GM21737 (cell line): ENCODE measurements around the gene HOXD10.

Source experiments
- ATAC-seq: cut with Tn5 transposase; IDR thresholded peaks from one replicate; pipeline ENCODE4 v1.9.1; 2021; ENCODE audit warnings: mild to moderate bottlenecking, moderate library complexity; ENCODE audit not compliant: unreplicated experiment

HOXD10 gene

GRCh38 chr2:176160986-176161824, 44.6 kb downstream of the HOXD10 start:
- ATAC-seq, result no peak

GRCh38 chr2:176161825-176162626, 45.4 kb downstream of the HOXD10 start:
- ATAC-seq, result no peak

- no peak for ATAC-seq
Observed at GRCh38 chr2:176162911-176163671, 46.5 kb downstream of the HOXD10 start.

- ATAC-seq, result no peak
Observed at GRCh38 chr2:176163672-176164056, 47.1 kb downstream of the HOXD10 start.

- ATAC-seq, result no peak
Observed at GRCh38 chr2:176164201-176164600, 47.6 kb downstream of the HOXD10 start.

- no peak for ATAC-seq
Observed at GRCh38 chr2:176164611-176165369, 48.2 kb downstream of the HOXD10 start.

GRCh38 chr2:176165370-176166050, 48.9 kb downstream of the HOXD10 start:
- ATAC-seq, result no peak

- no peak for ATAC-seq
Observed at GRCh38 chr2:176166272-176166671, 49.7 kb downstream of the HOXD10 start.

- no peak for ATAC-seq
Observed at GRCh38 chr2:176167398-176167797, 50.8 kb downstream of the HOXD10 start.

- ATAC-seq, result no peak
Observed at GRCh38 chr2:176169181-176169580, 52.6 kb downstream of the HOXD10 start.
